Measurements from ENCODE around the gene CNPY3. TPM values are rescaled to one million over a fixed set of nuclear protein-coding genes. Genes with fewer than 3 reads are reported as not detected.

CNPY3 gene
- total RNA-seq, 2 donors from 2014 or later = 50.8 to 74.7 TPM

DNA sequence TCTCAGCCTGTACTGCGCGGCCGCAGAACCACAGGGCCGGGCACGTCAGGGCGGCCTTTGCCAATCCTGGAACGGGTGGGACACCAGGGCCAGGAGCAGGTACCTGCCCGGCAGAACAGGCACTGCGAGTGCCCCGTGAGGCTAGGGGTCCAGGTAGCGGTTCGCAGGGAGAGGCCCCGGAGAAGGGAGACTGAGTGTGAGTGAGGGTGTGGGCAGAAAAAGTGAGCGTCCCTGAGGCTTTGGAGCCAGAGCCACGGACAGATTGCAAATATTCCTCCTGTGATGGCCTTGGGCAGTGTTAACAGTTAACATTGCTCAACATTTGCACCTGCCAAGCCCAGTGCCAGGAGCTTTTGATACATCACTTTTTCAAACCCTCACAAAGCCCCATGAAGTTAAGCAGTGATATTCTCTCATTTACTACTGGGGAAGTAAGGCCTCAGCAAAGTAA, 31.8 kb downstream of the CNPY3 start:
- peak overlapping the region; percentile 95 to 97 (median 97) for H3K27ac ChIP-seq
- no peaks in the 10 kb centered on the region for H3K27me3 ChIP-seq
- no peak for TF ChIP-seq CTCF (IDR thresholded peaks at IDR 0.05)
- DNase-seq (peak; percentile 68 to 86 (median 82)), ATAC-seq (peak; percentile 37)
- H3K4me3 ChIP-seq = peak overlapping the region; percentile 53 to 58
- H3K9me3 ChIP-seq = no peaks in the 10 kb centered on the region
- peaks cover 9 to 12% of the 10 kb centered on the region in 2 donors for H3K36me3 ChIP-seq (replicated peaks in 1 of 2; ENCODE audit: insufficient read depth in 1 of 2, low read depth in 2 of 2)
- H3K4me1 ChIP-seq = peaks cover 43% of the 10 kb centered on the region
- intact Hi-C loops (cut with DNase I) = no loop called here
- WGBS, 2 donors = 4 to 13% methylated on average over 8 to 15 of the region's 15 CpGs

GRCh38 chr6:42962096-42962495, 32.8 kb downstream of the CNPY3 start:
- DNase-seq = peak in 2 of 4 donors; percentile 16 to 36
- Histone ChIP-seq H3K36me3 (replicated peaks in 1 of 2; ENCODE audit: insufficient read depth in 1 of 2, low read depth in 2 of 2) (peaks cover 9 to 12% of the 10 kb centered on the region in 2 donors), H3K4me3 (peak overlapping the region in 1 of 2 donors; percentile 53), H3K27me3 (no peaks in the 10 kb centered on the region), H3K9me3 (no peaks in the 10 kb centered on the region), H3K27ac (peak overlapping the region; percentile 26 to 97 (median 97)), H3K4me1 (peaks cover 43% of the 10 kb centered on the region)
- 60 to 67% methylated on average over 4 to 12 of the region's 12 CpGs for WGBS, 2 donors
- no peak for TF ChIP-seq CTCF (IDR thresholded peaks at IDR 0.05)
- TF ChIP-seq POLR2A (IDR thresholded peaks at IDR 0.05) = no peak
- no peak for ATAC-seq
- intact Hi-C loops (cut with DNase I) = no loop called here

- Histone ChIP-seq H3K4me3 (no peak overlapping the region), H3K4me1 (peaks cover 43% of the 10 kb centered on the region), H3K36me3 (replicated peaks in 1 of 2; ENCODE audit: insufficient read depth in 1 of 2, low read depth in 2 of 2) (peaks cover 9 to 12% of the 10 kb centered on the region in 2 donors), H3K9me3 (no peaks in the 10 kb centered on the region), H3K27me3 (no peaks in the 10 kb centered on the region), H3K27ac (peak overlapping the region; percentile 29 to 97 (median 97))
- peak; percentile 48 to 56 (median 51) for DNase-seq
- intact Hi-C loops (cut with DNase I) = no loop called here
- no peak for TF ChIP-seq CTCF (IDR thresholded peaks at IDR 0.05)
- peak; percentile 29 to 73 (median 51) for TF ChIP-seq POLR2A (IDR thresholded peaks at IDR 0.05)
- WGBS, 2 donors = 61 to 63% methylated on average over 7 to 13 of the region's 13 CpGs
- ATAC-seq = no peak
These were observed 33.4 kb downstream of the CNPY3 start for GRCh38 chr6:42962502-42963178.

DNA sequence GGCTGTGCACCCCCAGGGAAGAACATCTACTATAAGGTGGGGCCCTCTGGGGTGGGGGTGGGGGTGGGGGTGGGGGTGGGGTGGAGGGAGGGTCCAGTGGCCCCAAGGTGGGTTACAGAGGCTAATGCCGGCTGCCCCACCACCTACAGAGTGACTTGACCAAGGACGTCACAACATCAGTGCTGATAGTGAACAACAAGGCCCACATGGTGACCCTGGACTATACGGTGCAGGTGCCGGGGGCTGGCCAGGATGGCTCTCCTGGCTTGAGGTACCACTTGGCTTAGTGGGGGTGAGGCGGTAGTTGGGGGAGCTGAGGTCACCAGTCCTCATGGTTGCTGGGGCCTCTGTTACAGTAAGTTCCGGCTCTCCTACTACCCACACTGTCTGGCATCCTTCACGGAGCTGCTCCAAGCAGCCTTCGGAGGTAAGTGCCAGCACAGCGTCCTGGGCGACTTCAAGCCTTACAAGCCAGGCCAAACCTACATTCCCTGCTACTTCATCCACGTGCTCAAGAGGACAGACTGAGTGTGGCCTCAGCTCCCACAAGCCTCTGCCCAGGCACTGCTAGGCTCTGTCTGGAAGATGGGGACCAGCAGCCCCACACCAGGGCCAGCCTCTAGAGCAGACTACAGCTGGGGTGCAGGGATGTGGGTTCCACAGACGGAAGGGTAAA, 34.0 kb downstream of the CNPY3 start:
- Histone ChIP-seq H3K9me3 (no peaks in the 10 kb centered on the region), H3K4me3 (no peak overlapping the region), H3K27ac (peak overlapping the region; percentile 25 to 97 (median 80)), H3K27me3 (no peaks in the 10 kb centered on the region), H3K4me1 (peaks cover 43% of the 10 kb centered on the region), H3K36me3 (replicated peaks in 1 of 2; ENCODE audit: insufficient read depth in 1 of 2, low read depth in 2 of 2) (peaks cover 9 to 12% of the 10 kb centered on the region in 2 donors)
- 48 to 50% methylated on average over 7 to 12 of the region's 12 CpGs for WGBS, 2 donors
- intact Hi-C loops (cut with DNase I) = no loop called here
- no peak for TF ChIP-seq POLR2A (IDR thresholded peaks at IDR 0.05)
- TF ChIP-seq CTCF (IDR thresholded peaks at IDR 0.05) = no peak
- DNase-seq = peak; percentile 14 to 31 (median 27)
- no peak for ATAC-seq

All from body of pancreas (tissue), 4 donors.